ENCODE data around the gene SLC16A7.

The SLC16A7 gene

GRCh38 chr12:59675461-59675860, 79.6 kb downstream of the SLC16A7 start:
- TF ChIP-seq RARB (CRISPR knock-in tag; IDR thresholded peaks at IDR 0.05) (no peak), CREB5 (CRISPR knock-in tag; IDR thresholded peaks at IDR 0.05; ENCODE audit: low read depth) (no peak), CSDC2 (CRISPR knock-in tag; IDR thresholded peaks at IDR 0.05) (no peak), ZFP3 (CRISPR knock-in tag; IDR thresholded peaks at IDR 0.05) (no peak), ZC3H10 (CRISPR knock-in tag; IDR thresholded peaks at IDR 0.05) (no peak), ZNF70 (CRISPR knock-in tag; IDR thresholded peaks at IDR 0.05) (no peak), GLIS3 (CRISPR knock-in tag; IDR thresholded peaks at IDR 0.05) (no peak), ISL1 (CRISPR knock-in tag; IDR thresholded peaks at IDR 0.05) (no peak), POU6F1 (CRISPR knock-in tag; IDR thresholded peaks at IDR 0.05; ENCODE audit: borderline replicate concordance, low read depth) (no peak), ZFP30 (CRISPR knock-in tag; IDR thresholded peaks at IDR 0.05) (no peak), OSR1 (CRISPR knock-in tag; IDR thresholded peaks at IDR 0.05) (no peak), ESRRG (CRISPR knock-in tag; IDR thresholded peaks at IDR 0.05) (no peak), ZNF565 (CRISPR knock-in tag; conservative IDR thresholded peaks at IDR 0.05; ENCODE audit: low read depth) (no peak), ARNTL (CRISPR knock-in tag; IDR thresholded peaks at IDR 0.05; ENCODE audit: borderline replicate concordance, low read depth) (no peak), TCF4 (CRISPR knock-in tag; IDR thresholded peaks at IDR 0.05; ENCODE audit: borderline replicate concordance) (no peak), SNAI2 (CRISPR knock-in tag; IDR thresholded peaks at IDR 0.05) (no peak), TOX (CRISPR knock-in tag; IDR thresholded peaks at IDR 0.05; ENCODE audit: borderline replicate concordance) (no peak), TSHZ2 (CRISPR knock-in tag; IDR thresholded peaks at IDR 0.05) (no peak)
- ATAC-seq, result no peak

- TF ChIP-seq ESRRG (CRISPR knock-in tag; IDR thresholded peaks at IDR 0.05) (no peak), TCF4 (CRISPR knock-in tag; IDR thresholded peaks at IDR 0.05; ENCODE audit: borderline replicate concordance) (no peak), ZC3H10 (CRISPR knock-in tag; IDR thresholded peaks at IDR 0.05) (no peak), TOX (CRISPR knock-in tag; IDR thresholded peaks at IDR 0.05; ENCODE audit: borderline replicate concordance) (no peak), BACH2 (CRISPR knock-in tag; IDR thresholded peaks at IDR 0.05; ENCODE audit: borderline replicate concordance) (no peak), SNAI2 (CRISPR knock-in tag; IDR thresholded peaks at IDR 0.05) (no peak), CSRNP3 (CRISPR knock-in tag; IDR thresholded peaks at IDR 0.05) (no peak), ARNTL (CRISPR knock-in tag; IDR thresholded peaks at IDR 0.05; ENCODE audit: borderline replicate concordance, low read depth) (no peak), ZNF565 (CRISPR knock-in tag; conservative IDR thresholded peaks at IDR 0.05; ENCODE audit: low read depth) (no peak), POU6F1 (CRISPR knock-in tag; IDR thresholded peaks at IDR 0.05; ENCODE audit: borderline replicate concordance, low read depth) (no peak), GLIS3 (CRISPR knock-in tag; IDR thresholded peaks at IDR 0.05) (no peak), RARB (CRISPR knock-in tag; IDR thresholded peaks at IDR 0.05) (no peak), ZNF70 (CRISPR knock-in tag; IDR thresholded peaks at IDR 0.05) (no peak), PPARA (CRISPR knock-in tag; IDR thresholded peaks at IDR 0.05; ENCODE audit: borderline replicate concordance) (no peak), PATZ1 (CRISPR knock-in tag; IDR thresholded peaks at IDR 0.05; ENCODE audit: borderline replicate concordance) (no peak), ZFP3 (CRISPR knock-in tag; IDR thresholded peaks at IDR 0.05) (no peak), TSHZ2 (CRISPR knock-in tag; IDR thresholded peaks at IDR 0.05) (no peak), OSR1 (CRISPR knock-in tag; IDR thresholded peaks at IDR 0.05) (no peak)
- ATAC-seq, result no peak
These were observed 82.0 kb downstream of the SLC16A7 start for GRCh38 chr12:59677857-59678256.
